ENCODE data around the gene CIDEA. TPM values are rescaled to one million over a fixed set of nuclear protein-coding genes. Genes with fewer than 3 reads are reported as not detected.

CIDEA gene
- total and polyA plus RNA-seq, 9 of the 15 experiments (the other 6 are each of a cell fraction or from before 2014, with no cell fraction given) = not detected

- TF ChIP-seq, protein P1, sequence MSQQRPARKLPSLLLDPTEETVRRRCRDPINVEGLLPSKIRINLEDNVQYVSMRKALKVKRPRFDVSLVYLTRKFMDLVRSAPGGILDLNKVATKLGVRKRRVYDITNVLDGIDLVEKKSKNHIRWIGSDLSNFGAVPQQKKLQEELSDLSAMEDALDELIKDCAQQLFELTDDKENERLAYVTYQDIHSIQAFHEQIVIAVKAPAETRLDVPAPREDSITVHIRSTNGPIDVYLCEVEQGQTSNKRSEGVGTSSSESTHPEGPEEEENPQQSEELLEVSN (IDR thresholded peaks at IDR 0.05; ENCODE audit: borderline replicate concordance in 1 of 2, extremely low read depth in 1 of 2, insufficient read depth in 1 of 2, insufficient read length in 1 of 2, low read depth in 1 of 2, low read length in 1 of 2, poor library complexity in 1 of 2, severe bottlenecking in 1 of 2) = no peak
- TF ChIP-seq GABPB2 (CRISPR knock-in tag; conservative IDR thresholded peaks at IDR 0.05) (no peak), U2AF2 (optimal IDR thresholded peaks at IDR 0.05; ENCODE audit: low read depth, low read length) (no peak), TSHZ1 (CRISPR knock-in tag; IDR thresholded peaks at IDR 0.05) (no peak), ZBTB34 (CRISPR knock-in tag; IDR thresholded peaks at IDR 0.05) (no peak)
Measured at GRCh38 chr18:12245793-12246135, 8.4 kb upstream of the CIDEA start (continued).

All from K562 (cell line).